Sigmoid colon (tissue), 7 donors: Measurements from ENCODE around the gene TGIF2. TPM values are rescaled to one million over a fixed set of nuclear protein-coding genes. Genes with fewer than 3 reads are reported as not detected.

Source experiments
- DNase-seq: peaks from one replicate; pipeline ENCODE4 v3.0.0-alpha.2; 2019
- H3K27ac ChIP-seq, 4 donors: fragments of 200-600 bp; sonication (generic); one replicate each; pipeline ENCODE4 v1.5.1; 2016 to 2019; ENCODE audit warnings: mild to moderate bottlenecking in 1 of 4
- H3K27me3 ChIP-seq, 3 donors: fragments of 200-600 bp; sonication (generic); one replicate each; pipeline ENCODE4 v1.5.1; 2019; ENCODE audit warnings: mild to moderate bottlenecking in 1 of 3
- H3K36me3 ChIP-seq, 4 donors: fragments of 200-600 bp; sonication (generic); one replicate each; pipeline ENCODE4 v1.5.1; 2016 to 2019
- H3K4me1 ChIP-seq, 4 donors: fragments of 200-600 bp; sonication (generic); one replicate each; pipeline ENCODE4 v1.5.1; 2017 to 2019
- H3K4me3 ChIP-seq, 4 donors: fragments of 200-600 bp; sonication (generic); one replicate each; pipeline ENCODE4 v1.5.1; 2017 to 2019; ENCODE audit warnings: mild to moderate bottlenecking in 2 of 4, moderate library complexity in 1 of 4
- H3K9me3 ChIP-seq, 4 donors: fragments of 200-600 bp in 3 of 4; sonication (generic) in 3 of 4; one replicate each; pipeline versions ENCODE4 v1.5.1 to v1.6.1; 2013 to 2019
- EP300 ChIP-seq, 4 donors: sonication (generic); formaldehyde crosslinking; IDR thresholded peaks; one replicate each; pipeline ENCODE4 v1.6.1; 2017; ENCODE audit warnings: antibody characterized with exemption in 4 of 4
- POLR2A ChIP-seq, 2 donors: fragments of 450-650 bp; IDR thresholded peaks; one replicate each; pipeline ENCODE4 v1.6.1; 2016; ENCODE audit warnings: antibody characterized with exemption in 2 of 2, mild to moderate bottlenecking in 2 of 2, moderate library complexity in 2 of 2
- POLR2AphosphoS5 ChIP-seq, 4 donors: sonication (generic); formaldehyde crosslinking; IDR thresholded peaks; one replicate each; pipeline ENCODE4 v1.6.1; 2017; ENCODE audit warnings: antibody characterized with exemption in 4 of 4
- WGBS, 2 donors: extraction: QIAGEN DNeasy Blood & Tissue Kit; methylation state at CpG; one replicate each; pipeline ENCODE4 v1.1.7; 2013; 5-methylcytosine and 5-hydroxymethylcytosine counted together
- intact Hi-C: fragments of 100-400 bp; cut with DNase I; formaldehyde crosslinking; loops from one replicate; pipeline ENCODE4 v1.15.1; 2023
- polyA plus RNA-seq, 3 donors: library from polyadenylated mRNA; stranded (reverse); fragments of 200-250 nt; gene quantifications; one replicate each; pipeline ENCODE4 v1.2.3, GENCODE V29; 2013
- total RNA-seq, 4 donors: library from RNA; depleted of rRNA; stranded (reverse); fragments of >200 nt; gene quantifications; one replicate each; pipeline ENCODE4 v1.1.0, GENCODE V29; 2016
- TF ChIP-seq, protein P1 (sequence below), 4 experiments: fragments of 450-650 bp in 3 of 4; fragments of 200-600 bp in 1 of 4; IDR thresholded peaks; one replicate each; pipeline ENCODE4 v1.5.1; 2016 to 2019; ENCODE audit warnings: antibody characterized with exemption in 4 of 4, mild to moderate bottlenecking in 3 of 4, moderate library complexity in 2 of 4
- donor health status: healthy with polysubstance abuse.
- donor health status: Bipolar disorder and iron deficiency.
- donor health status: healthy.

The TGIF2 gene
- total and polyA plus RNA-seq, 7 donors: 2.1 to 13.6 (median 10.0) TPM

DNA sequence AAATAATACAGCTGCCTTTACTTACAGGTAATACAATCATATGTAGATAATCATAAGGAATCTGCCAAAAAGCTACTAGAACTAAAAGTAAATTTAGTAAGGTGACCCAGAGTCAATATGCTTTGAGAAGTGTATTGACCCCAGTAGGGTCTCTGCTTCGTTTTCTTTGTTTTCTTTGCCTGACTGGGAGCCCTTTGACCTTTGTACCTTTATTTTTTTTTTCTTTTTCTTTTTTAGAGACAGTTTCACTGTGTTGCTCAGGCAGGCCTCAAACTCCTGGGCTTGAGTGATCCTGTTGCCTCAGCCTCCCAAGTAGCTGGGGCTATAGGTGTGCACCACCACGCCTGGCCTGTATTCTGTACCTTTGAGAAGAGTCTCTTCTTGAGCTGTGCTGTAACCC lies 50.0 kb downstream of the TGIF2 start:
- Histone ChIP-seq H3K9me3 (no peaks in the 10 kb centered on the region), H3K4me3 (no peak overlapping the region), H3K27ac (no peak overlapping the region), H3K4me1 (no peaks in the 10 kb centered on the region), H3K27me3 (no peaks in the 10 kb centered on the region), H3K36me3 (no peaks in the 10 kb centered on the region)
- intact Hi-C loops: no loop called here
- WGBS, 2 donors: 61 to 82% methylated on average over 2 of the region's 2 CpGs
- no peak for DNase-seq
- no peak for TF ChIP-seq EP300 (IDR thresholded peaks at IDR 0.05)
- TF ChIP-seq, protein P1, sequence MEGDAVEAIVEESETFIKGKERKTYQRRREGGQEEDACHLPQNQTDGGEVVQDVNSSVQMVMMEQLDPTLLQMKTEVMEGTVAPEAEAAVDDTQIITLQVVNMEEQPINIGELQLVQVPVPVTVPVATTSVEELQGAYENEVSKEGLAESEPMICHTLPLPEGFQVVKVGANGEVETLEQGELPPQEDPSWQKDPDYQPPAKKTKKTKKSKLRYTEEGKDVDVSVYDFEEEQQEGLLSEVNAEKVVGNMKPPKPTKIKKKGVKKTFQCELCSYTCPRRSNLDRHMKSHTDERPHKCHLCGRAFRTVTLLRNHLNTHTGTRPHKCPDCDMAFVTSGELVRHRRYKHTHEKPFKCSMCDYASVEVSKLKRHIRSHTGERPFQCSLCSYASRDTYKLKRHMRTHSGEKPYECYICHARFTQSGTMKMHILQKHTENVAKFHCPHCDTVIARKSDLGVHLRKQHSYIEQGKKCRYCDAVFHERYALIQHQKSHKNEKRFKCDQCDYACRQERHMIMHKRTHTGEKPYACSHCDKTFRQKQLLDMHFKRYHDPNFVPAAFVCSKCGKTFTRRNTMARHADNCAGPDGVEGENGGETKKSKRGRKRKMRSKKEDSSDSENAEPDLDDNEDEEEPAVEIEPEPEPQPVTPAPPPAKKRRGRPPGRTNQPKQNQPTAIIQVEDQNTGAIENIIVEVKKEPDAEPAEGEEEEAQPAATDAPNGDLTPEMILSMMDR (IDR thresholded peaks at IDR 0.05): no peak
- TF ChIP-seq POLR2AphosphoS5 (IDR thresholded peaks at IDR 0.05): no peak
- TF ChIP-seq POLR2A (IDR thresholded peaks at IDR 0.05): no peak

DNA sequence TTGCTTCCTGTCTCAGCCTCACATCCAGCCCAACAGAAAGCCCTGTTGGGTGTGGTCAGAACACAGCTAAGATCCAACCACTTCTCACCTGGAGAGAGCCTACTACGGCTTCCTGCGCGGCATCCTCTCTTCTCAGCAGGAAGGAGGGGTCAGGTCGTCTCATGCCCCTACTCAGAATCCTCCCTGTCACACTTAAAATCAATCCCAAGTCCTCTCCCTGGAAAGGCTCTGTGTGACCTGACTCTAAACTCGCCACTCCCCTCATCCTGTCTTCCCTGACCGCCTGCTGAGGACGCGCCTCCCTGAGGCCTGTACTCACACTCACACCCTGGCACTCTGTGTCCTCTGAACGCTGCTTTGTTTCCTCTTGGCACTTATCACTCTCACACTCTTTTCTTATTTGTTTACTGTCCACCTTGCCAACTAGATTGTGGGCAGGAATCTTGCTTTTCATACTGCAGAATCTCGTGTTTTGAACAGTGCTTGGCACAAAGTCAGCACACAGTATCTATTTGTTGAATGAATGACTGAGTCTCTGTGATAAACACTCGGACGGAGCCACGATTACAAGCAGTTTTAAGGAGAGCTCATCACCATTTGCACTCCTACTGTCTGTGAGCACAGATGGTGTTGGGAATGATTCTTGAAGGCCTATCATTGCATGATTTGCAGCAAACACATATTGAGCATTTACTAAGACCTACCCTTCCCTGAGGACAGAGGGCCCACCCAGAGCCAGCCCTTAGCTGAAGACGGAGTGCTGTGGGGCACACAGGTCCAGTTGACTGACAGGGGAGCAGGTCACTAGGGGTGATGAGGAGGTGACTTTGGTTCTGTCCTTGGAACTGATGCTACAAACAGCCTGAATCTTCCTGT lies 50.9 kb downstream of the TGIF2 start:
- Histone ChIP-seq H3K36me3 (no peaks in the 10 kb centered on the region), H3K27ac (no peak overlapping the region), H3K4me3 (no peak overlapping the region), H3K4me1 (no peaks in the 10 kb centered on the region), H3K9me3 (no peaks in the 10 kb centered on the region), H3K27me3 (no peaks in the 10 kb centered on the region)
- 19 to 53% methylated on average over 14 of the region's 14 CpGs for WGBS, 2 donors
- DNase-seq: no peak
- TF ChIP-seq, protein P1 (IDR thresholded peaks at IDR 0.05): no peak
- TF ChIP-seq POLR2AphosphoS5 (IDR thresholded peaks at IDR 0.05) (no peak), EP300 (IDR thresholded peaks at IDR 0.05) (no peak), POLR2A (IDR thresholded peaks at IDR 0.05) (no peak)
- intact Hi-C loops: no loop called here

- no peaks in the 10 kb centered on the region for H3K9me3 ChIP-seq
- no peaks in the 10 kb centered on the region for H3K27me3 ChIP-seq
- no peak for DNase-seq
- intact Hi-C loops: no loop called here
- no peak overlapping the region for H3K4me3 ChIP-seq
- H3K4me1 ChIP-seq: no peaks in the 10 kb centered on the region
- H3K27ac ChIP-seq: no peak overlapping the region
- WGBS, 2 donors: 73 to 78% methylated on average over 2 of the region's 2 CpGs
- no peak for TF ChIP-seq EP300 (IDR thresholded peaks at IDR 0.05)
- TF ChIP-seq POLR2A (IDR thresholded peaks at IDR 0.05): no peak
- TF ChIP-seq, protein P1 (IDR thresholded peaks at IDR 0.05): no peak
- H3K36me3 ChIP-seq: no peaks in the 10 kb centered on the region
Measured at GRCh38 chr20:36624944-36625324, 51.5 kb downstream of the TGIF2 start.

GRCh38 chr20:36628076-36628475 lies 54.7 kb downstream of the TGIF2 start:
- H3K9me3 ChIP-seq: no peaks in the 10 kb centered on the region
- DNase-seq: no peak
- TF ChIP-seq EP300 (IDR thresholded peaks at IDR 0.05): no peak
- TF ChIP-seq, protein P1 (IDR thresholded peaks at IDR 0.05): no peak
- TF ChIP-seq POLR2A (IDR thresholded peaks at IDR 0.05): no peak
- TF ChIP-seq POLR2AphosphoS5 (IDR thresholded peaks at IDR 0.05): no peak
- no peak overlapping the region for H3K27ac ChIP-seq
- intact Hi-C loops: no loop called here
- no peaks in the 10 kb centered on the region for H3K27me3 ChIP-seq
- WGBS, 2 donors: 78 to 87% methylated on average over 7 of the region's 7 CpGs
- no peaks in the 10 kb centered on the region for H3K36me3 ChIP-seq
- H3K4me3 ChIP-seq: no peak overlapping the region
- H3K4me1 ChIP-seq: no peaks in the 10 kb centered on the region
